ENCODE measurements around the gene ACLY.

The ACLY gene

DNA sequence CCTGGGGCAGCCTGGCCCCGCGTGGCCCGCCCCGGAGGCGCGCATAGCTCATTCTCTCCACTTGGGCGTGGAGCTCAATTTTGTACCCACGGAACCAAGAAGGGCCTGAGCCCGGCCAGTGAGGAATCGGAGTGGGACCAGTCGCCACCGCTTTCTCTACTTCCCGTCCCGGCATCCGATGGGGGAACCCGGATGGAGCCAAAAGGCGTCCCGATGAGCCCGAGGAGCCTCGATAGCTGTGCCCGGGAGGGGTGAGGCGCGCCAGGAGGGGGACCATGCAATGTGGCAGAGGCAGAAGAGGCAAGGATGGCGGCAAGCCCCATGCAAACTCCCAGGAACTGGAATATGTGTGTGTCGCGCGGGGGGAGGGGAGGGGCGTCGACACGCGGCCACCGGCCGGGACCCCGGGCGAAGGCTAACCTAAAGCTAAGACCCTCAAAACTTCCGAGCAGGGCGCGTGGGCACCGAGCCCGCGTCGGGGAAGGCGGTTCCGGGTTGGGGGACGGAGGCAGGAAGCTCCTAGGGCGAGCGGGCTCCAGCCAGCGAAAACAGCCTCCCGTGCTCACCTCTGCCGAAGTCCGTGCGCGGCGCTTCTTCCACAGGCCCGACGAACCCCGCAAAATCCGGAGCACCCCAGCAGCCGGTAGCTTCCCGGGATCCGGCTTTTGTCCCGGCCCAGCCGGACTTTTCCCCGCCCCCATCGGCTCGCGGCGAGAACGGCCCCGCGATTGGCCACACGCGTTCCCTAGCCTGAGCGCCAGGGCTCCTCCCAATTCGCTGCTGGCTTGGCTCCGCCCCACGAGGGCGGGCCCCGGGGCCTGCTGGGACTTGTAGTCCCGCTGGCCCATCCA is at the start of gene ACLY:
Gene ACLY, minus strand, starts transcription at position 638 of the 851 bp plus-strand sequence. CDS start 5,078 bp downstream, outside the sequence.
- peak; percentile 98 for DNase-seq

DNA sequence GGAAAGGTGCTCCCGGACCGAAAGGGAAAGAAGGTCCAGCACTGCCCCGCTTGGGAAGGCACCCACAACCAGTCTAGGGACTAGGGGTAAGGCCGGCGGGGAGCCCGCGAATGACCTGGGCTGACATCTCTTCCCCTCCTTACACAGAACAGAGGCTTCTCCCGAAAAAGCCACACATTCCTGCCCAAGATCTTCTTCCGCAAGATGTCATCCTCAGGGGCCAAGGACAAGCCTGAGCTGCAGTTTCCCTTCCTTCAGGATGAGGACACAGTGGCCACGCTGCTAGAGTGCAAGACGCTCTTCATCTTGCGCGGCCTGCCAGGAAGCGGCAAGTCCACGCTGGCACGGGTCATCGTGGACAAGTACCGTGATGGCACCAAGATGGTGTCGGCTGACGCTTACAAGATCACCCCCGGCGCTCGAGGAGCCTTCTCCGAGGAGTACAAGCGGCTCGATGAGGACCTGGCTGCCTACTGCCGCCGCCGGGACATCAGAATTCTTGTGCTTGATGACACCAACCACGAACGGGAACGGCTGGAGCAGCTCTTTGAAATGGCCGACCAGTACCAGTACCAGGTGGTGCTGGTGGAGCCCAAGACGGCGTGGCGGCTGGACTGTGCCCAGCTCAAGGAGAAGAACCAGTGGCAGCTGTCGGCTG is 49.3 kb upstream of the ACLY start:
- no peak for DNase-seq

DNA sequence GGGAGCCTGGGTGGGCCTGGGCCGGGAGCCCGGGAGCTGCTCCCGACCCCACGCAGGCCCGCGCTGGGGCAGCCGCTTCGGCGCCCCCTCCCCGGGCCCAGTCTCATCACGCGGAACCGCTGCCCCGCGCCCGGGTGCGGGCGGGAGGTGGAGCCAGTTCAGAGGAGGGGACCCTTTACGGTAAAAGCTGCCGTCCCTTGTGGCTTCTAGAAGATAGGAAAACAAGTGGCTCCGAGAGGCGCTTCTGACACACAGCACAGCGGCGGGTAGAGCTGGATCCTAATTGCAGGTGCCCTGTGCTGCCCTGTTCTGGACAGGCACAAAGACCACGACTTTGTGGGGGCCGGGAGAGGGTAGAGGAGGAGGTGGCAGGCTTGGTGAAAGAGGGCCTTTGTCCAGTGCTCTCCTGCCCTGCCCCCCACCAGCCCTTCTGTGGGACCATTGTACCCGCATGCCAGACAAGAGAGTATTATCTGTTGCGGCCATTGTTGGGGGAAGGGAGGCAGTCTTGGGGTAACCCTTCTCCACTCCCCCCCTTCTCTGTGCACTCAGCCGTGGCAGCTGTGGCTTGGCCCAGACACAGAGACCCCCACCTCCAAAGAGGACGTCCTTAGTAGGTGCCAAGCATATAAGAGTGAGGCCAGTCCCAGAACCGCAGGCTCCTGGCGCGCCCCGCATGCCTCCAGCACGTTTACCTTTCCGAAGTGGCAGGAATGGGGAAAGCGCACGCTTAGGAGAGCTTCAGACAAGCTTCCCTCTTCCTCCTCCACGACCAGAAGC is 48.6 kb upstream of the ACLY start:
- DNase-seq = peak; percentile 16

DNA sequence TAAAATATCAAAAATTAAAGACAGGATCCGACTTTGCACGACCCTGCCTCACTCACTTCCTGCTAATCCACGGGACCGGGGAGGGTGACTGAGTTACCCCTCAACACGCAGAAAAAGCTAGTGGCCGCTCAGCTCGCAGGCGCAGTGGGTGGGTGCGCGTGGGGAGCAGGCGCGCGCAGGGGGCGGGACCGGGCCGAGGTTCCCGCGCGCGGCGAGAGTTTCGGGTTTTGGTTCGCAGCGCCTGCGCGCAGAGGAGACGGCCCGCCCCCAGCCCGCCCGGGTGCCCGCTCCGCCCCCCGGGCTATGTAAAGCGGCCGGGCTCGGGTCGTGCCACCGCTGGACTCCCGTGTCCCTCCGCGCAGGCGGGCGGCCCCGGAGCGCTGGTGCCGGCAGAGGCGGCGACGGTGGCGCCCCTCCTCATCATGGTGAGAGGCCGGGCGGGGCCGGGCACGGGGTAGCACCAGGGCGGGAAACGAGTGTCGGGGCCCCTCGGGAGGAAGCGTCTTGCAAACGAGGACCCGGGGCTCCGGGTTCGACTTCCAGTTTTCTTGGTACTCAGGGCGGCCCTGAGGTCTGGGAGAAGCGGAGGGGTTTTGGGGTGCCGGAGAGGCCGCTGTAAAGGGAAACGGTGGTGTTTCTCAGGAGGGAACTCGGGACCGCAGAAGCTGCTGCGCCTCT is 47.9 kb upstream of the ACLY start, which contains the start of gene CNP:
Gene CNP, plus strand, starts transcription at position 333 of the 678 bp plus-strand sequence. Its CDS starts 90 bp downstream, at position 423.
- DNase-seq = peak; percentile 89

DNA sequence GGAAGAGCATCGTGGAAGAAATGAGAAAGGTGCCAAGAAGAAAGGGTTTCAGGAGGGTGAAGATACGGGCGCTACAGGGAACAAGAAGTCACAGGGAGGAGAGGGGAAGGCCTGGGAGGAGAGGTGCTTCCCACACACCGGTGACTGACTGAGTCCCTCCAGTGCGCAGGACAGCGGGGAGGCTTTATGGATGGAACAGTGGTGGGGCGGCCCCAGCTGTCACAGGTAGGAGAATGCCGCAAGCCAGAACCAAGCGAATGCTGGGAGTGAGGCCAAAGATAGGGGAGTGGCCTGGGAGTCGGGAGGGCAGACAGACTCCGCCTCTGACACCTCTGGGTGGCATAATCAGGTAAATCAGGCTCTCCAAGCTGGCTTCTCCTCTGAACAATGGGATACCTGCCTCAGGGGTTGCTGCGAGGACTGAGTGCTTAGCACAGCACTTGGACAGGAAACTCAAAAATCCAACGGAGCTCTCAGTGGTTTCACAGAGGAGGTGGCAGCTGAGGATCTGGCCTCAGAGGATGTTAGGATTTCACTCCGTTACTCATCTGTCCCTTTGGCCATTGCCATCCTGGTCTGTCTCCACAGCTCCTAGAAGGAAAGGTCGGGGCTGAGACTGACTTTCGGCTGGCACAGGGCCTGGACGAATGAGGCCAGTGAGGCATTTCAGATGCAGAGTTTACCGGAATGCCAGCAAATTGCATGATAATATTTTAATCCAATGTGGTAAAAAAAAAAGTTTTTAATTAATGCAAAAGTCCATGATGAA is 47.1 kb upstream of the ACLY start:
- DNase-seq = peak; percentile 98

DNA sequence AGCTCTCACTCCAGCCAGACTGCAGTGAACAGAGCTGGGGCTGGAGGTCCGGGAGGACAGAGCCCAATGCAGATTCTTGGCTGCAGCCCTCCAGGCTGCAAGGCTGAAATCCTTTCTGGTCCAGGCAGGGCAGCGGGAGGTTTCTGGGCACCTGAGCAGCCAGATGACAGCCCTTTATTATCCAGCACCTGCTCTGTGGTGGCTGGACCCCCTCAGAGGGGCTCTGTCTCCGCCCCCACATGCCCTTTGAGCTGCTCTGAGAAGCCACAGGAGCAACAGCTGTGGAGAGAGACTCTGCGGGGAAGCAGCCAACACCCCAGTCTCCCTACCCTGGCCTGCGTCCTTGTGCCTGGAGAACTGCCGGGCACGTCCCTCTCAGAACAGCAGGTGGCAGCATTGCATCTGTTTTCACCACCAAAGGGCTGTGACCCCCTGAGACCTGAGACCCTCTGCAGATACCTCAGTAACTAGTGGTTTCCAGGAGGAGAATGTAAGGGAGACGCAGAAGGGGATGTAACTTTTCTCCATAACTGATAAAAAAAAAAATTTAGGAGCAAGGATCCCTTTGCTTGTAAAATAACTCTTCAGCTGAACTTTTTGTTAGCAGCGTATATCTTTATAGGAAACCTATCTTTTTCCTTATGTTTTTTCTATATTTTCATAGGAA is 44.1 kb upstream of the ACLY start:
- peak; percentile 56 for DNase-seq

DNA sequence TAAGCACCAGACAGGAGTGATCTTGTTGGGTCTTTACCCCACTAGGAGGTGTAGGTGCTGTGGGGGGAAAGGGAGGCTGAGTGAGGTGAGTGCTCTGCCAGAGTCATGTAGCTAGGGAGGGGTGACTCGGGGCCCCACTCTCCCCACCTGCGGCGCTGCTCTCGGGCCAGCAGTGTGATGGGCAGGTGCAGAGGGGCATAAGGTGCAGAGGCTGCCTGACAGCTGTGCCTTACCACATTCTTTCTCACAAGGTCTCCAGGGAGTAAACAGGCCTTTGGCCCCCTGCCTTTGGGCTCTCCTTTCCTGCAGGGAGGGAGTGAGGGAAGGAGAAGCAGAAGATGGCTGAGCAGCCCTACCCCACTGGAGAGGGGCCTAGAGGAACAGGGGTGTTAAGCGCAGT is 43.4 kb upstream of the ACLY start:
- no peak for DNase-seq

DNA sequence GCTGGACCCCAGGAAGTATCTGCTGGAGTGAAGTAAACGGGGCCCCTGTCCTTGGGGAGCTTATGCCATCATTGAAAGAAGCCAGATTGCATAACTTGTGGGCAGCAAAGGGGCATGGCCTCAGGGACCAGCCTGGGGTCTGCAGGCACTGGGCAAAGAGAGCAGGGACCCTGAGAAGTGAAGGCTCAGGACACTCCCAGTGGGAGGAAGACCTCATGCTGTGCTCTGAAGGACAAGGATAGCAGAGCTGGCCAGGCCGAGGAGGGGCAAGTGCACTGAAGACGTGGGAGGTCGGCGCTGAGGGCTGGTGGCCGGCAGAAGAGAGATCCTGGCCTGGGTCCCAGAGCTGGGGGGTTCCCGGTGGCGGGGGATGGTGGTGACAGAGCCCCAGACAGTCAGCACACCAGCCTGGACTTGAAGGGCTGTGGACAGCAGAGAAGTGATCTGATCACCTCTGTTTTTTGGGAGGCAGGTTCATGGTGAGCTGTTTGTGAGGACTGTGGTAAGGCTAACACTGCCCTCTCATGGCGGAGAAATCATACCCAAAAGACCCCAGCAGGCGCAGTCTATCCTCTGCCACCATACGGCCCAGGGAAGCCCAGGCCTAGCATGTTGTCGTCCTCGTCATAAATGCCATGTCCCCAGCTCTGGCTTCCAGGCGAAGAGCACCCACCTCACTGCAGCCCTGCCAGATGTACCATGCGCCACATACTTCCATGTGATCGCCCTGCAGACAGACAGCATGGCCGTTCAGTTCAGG is 40.8 kb upstream of the ACLY start:
- no peak for DNase-seq

DNA sequence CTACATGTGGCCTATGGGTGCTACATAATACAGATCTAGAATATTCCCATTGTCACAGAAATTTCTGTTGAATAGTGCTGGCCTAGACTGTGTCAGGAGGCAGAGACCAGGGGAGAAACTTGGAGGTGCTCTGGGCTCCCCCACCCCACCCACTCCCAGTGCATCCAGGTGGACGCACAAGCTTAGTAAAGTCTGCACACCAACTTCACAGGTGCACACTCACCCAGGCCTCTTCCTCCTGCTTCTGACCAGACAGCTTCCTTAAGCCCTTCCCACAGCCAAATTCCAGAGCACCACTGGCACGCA is 40.2 kb upstream of the ACLY start:
- DNase-seq = no peak

DNA sequence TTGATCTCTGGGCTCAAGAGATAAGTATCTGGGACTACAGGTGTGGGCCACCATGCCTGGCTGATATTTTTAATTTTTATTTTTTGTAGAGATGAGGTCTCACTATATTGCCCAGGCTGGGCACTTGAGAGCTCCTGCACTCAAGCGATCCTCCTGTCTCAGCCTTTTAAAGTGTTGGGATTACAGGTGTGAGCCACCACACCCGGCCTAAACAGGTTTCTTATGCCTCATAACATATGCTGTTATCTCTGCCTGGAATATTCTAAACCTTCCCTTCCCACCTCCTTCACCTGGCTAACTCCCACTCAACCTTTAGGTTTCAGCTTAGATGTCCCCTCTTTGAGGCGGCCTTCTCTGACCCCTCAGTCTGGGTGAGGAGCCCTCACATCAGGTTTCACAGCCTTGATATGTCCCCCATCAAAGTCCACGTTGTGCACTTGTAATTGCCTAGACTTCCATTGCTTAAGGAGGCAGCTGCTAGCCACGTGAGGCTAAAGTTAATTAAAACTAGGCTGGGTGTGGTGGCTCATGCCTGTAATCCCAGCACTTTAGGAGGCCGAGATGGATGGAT is 39.2 kb upstream of the ACLY start:
- DNase-seq = no peak

DNA sequence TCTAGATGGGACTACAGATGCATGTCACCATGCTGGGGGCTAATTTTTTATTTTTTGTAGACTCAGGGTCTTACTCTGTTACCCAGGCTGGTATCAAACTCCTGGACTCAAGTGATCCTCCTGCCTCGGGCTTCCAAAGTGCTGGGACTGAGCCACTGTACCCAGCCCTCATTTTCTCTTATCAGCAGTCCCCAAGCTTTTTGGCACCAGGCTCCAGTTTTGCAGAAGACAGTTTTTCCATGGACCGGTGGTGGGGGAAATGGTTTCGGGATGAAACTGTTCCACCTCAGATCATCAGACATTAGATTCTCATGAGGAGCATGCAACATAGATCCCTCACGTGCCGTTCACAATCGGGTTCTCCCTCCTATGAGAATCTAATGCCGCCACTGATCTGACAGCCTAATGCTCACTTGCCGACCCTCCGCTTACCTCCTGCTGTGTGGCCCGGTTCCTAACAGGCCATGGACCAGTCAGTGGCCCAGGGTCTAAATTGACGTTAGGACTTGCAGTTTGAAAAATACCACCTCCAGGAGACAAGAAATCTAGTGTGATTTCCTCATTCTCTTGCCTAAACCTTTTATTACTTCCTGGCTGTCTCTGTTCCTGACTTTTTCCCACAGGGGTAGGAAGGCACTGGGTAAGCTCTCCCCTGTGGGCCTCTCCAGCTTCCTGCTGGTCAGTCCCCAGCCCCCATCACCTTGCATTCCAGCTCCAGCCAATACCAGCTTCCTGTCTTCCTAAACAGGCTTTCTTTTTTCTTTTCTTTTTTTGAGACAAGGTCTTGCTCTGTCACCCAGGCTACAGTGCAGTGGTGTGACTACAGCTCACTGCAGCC is 38.5 kb upstream of the ACLY start:
- DNase-seq = no peak

DNA sequence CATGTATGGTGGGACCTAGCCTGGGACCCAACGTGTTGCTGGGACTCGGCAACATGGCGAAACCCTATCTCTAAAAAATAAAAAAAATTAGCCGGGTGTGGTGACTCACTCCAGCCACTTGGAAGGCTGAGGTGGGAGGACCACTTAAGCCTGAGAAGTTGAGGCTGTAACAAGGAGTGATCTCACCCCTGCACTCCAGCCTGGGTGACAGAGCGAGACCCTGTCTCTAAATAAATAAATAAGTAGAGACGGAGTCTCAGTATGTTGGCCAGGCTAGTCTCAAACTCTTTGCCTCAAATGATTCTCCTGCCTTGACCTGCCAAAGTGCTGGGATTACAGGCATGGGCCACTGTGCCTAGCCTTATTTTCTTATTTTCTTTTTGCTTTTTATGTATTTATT is 37.8 kb upstream of the ACLY start:
- DNase-seq = no peak

DNA sequence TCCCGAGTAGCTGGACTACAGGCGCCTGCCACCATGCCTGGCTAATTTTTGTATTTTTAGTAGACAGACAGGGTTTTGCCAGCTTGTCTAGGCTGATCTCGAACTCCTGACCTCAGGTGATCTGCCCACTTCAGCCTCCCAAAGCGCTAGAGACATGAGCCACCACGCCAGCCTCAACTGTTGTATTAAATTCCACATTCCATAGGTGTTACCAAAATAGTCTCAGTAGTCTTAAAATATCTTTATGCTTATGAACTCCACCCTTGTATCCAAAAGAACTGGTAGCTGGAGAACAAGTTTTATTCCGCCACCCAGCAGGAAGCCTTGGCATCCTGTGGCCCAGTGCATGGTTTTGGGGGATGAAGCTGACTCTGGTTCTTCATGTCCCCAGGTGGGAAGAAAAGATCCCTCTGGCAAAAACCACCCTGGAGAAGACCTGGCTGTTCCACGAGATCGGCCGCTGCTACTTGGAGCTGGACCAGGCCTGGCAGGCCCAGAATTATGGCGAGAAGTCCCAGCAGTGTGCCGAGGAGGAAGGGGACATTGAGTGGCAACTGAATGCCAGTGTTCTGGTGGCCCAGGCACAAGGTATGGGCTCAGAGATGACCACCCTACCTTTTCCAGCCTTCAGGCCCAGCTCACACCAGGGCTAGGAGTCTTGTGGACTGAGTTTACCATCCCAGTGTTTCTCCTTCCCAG is 30.2 kb upstream of the ACLY start:
- no peak for DNase-seq

DNA sequence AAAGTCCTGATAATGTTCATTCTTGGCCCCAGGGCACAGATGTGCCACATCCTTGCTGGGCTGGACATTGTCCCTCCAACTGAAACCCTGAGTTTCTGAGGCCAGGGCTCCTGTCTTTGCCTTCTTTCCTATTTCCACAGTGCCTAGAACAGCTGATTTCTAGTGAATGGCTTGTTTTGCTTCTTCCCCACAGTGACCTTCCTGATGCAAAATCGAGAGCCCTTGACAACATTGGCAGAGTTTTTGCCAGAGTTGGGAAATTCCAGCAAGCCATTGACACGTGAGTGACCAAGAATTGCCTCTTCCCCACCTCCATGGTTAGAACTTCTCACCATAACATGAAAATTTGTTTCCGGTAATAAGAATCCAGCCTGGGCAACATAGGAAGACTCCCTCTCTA is 26.2 kb upstream of the ACLY start:
- no peak for DNase-seq

DNA sequence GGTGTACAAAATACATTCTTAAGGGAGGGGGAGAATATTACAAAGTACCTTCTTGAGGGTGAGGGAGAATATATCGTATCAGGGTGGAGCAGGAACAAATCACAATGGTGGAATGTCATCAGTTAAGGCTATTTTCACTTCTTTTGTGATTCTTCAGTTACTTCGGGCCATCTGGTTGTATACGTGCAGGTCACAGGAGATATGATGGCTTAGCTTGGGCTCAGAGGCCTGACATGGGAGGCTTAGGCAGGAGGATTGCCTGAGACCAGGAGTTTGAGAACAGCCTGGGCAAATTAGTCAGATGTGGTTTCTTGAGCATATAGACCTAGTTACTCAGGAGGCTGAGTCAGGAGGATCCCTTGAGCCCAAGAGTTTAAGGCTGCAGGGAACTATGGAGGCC is 24.7 kb upstream of the ACLY start:
- DNase-seq = no peak

DNA sequence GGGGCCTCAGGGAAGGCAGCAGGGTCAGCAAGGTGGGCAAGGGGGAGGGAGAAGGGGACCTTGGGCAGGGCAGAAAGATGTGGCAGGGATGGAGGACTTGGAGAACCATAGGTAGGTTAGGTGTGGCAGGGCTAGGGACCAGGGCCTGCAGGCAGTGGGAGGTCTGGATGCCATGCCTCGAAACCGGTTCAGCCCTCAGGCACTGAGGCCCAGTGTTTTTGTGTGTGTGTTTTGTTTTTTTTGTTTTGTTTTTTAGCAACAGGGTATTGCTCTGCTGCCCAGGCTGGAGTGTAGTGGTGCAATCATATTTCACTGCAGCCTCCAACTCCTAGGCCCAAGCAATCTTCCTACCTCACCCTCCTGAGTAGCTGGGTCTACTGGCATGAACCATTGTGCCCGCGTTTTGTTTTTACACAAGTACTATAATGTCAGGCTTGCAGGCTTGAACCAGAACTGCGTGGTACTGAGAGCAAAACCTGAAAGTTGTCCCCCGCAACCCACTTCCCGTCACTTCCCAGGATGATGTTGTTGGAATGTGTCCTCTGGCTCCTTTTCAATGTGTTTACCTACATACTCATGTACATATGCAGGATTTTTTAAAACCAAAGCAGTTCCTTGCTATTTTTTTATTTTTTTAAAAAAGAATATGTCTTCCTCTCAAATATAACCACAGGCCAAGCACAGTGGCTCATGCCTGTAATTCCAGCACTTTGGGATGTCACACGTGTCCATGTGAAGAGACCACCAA is 24.0 kb upstream of the ACLY start:
- no peak for DNase-seq

DNA sequence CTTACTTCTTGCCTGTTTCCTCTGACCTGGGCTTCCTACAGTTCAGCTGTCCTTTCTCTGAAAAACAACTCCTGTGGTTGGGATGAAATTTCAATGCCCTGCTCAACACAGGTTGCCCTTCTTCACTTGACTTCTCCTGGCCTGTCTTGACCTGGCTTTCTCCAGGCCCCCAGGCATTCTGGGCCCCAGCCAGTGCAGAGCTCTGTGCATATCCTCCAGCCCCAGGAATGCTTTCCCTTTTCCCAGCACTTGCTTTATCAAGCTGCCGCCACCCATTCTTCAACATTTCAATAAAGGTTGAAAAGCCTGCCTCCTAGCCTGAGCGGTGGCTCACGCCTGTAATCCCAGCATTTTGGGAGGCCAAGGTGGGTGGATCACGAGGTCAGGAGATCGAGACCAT is 22.4 kb upstream of the ACLY start:
- no peak for DNase-seq

DNA sequence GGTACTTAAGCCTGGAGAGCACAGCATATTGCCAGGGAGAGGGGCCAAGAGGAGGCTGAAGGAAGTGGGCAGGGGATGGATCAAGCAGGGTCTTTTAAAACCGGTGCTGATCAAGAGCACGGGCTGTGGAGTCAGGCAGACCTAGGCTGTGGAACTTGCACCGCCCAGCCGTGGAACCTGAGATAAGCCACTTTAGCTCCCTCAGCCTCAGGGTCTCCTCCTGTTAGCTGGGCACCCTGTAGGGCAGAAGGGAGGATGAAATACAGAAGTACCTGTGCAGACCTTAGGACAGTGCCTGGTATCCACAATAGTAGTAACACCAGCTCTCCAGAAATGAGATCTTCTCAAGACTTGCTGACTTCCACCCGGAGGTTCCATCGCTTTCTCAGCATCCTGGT is 20.9 kb upstream of the ACLY start:
- DNase-seq = no peak

Measured in NCI-H510A treated with DMSO at 0.1 percent for 48 hours (cell line).